Astrocyte of the spinal cord (primary cell): ENCODE measurements around the gene IRGC.
A peak's percentile ranks its signal among the peaks of the same experiment; 100 is the strongest.
"Not testable (repeated sequence)": the region's sequence is repeated elsewhere in the genome, so short reads cannot be mapped to it uniquely, and the experiment has no call there.

Source experiments
- DNase-seq: peaks from one replicate; pipeline ENCODE4 v3.0.0; 2011; ENCODE audit warnings: low read depth, low spot score
- H3K4me3 ChIP-seq: 2 replicates; pipeline ENCODE4 v1.5.1; 2011; ENCODE audit warnings: low read depth, mild to moderate bottlenecking, low read length, moderate library complexity
- CTCF ChIP-seq: IDR thresholded peaks from 2 replicates; pipeline ENCODE4 v1.5.1; 2012; ENCODE audit warnings: low read depth, mild to moderate bottlenecking, low read length, inconsistent platforms
- in situ Hi-C: cut with HindIII; loops from 2 replicates; pipeline ENCODE4 v1.10.0; 2017; ENCODE audit warnings: low sequenced_read_pairs

IRGC gene

GRCh38 chr19:43674183-43674582, 41.7 kb upstream of the IRGC start:
- H3K4me3 ChIP-seq, result no peak overlapping the region
- in situ Hi-C loops, result no loop called here
- TF ChIP-seq CTCF, result no peak
- DNase-seq, result no peak

- TF ChIP-seq CTCF, result no peak
- in situ Hi-C loops, result no loop called here
- no peak for DNase-seq
- no peak overlapping the region for H3K4me3 ChIP-seq
Observed at GRCh38 chr19:43674596-43674995, 41.3 kb upstream of the IRGC start.

GRCh38 chr19:43675269-43675879, 40.5 kb upstream of the IRGC start:
- in situ Hi-C loops, result no loop called here
- peak; percentile 49 for DNase-seq
- H3K4me3 ChIP-seq, result no peak overlapping the region
- TF ChIP-seq CTCF, result no peak

- no peak for TF ChIP-seq CTCF
- in situ Hi-C loops, result no loop called here
- no peak overlapping the region for H3K4me3 ChIP-seq
- DNase-seq, result no peak
Observed at GRCh38 chr19:43675906-43676305, 40.0 kb upstream of the IRGC start.

- no peak for DNase-seq
- in situ Hi-C loops, result no loop called here
- H3K4me3 ChIP-seq, result no peak overlapping the region
- TF ChIP-seq CTCF, result no peak
Observed at GRCh38 chr19:43678512-43679261, 37.2 kb upstream of the IRGC start.

- DNase-seq, result no peak
- no peak overlapping the region for H3K4me3 ChIP-seq
- in situ Hi-C loops, result no loop called here
- TF ChIP-seq CTCF, result no peak
Observed at GRCh38 chr19:43681821-43682220, 34.1 kb upstream of the IRGC start.

GRCh38 chr19:43682269-43682668, 33.6 kb upstream of the IRGC start:
- in situ Hi-C loops, H3K4me3 ChIP-seq, DNase-seq: not testable (repeated sequence)
